NCI-H1694 (cell line): ENCODE measurements around the gene FAM200C.

Source experiments
- DNase-seq: peaks from one replicate; lab custom pipeline; 2025; lab: John Stamatoyannopoulos, UW

FAM200C gene

GRCh38 chr5:160367261-160367660 lies 32.6 kb downstream of the FAM200C start:
- DNase-seq: no peak

DNA sequence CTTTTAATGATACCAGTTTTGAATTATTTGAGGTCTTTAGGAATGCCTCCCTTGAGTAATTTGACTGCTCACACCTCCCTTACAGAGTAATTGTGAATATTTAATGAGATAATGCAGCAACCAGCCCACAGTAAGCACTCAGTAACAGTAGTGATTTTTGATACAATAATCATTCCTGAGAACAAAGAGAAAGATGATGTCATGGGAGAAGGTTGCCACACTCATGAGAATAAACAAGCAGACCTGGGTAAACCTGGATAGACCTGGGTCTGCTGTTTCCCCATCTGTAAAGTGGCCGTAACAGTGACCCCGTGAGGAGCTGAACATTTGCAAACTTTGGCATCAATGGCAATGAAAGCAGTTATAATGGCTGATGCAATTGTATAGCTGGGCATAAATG lies 33.6 kb downstream of the FAM200C start:
- DNase-seq: no peak

- DNase-seq: no peak
Measured at GRCh38 chr5:160363660-160364395, 36.0 kb downstream of the FAM200C start.

DNA sequence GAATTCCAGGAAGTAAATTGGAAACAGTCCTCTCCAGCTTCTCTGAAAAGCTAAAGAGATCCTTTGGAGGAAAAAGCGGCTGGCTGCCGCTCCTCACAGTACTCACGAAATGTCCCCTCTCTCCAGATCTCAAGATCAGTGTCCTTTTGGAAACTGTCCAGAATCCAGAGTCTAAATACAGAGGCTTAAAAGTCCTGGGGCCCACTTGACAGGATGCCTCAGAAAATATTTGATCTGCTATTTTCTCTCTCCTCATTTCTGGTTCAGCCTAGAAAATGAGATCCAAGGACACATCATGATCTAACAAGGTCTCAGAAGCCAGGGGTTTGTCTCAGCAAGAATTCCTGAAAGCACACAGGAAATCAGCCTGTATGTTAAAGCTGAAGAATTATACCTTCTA lies 36.6 kb downstream of the FAM200C start:
- no peak for DNase-seq

DNA sequence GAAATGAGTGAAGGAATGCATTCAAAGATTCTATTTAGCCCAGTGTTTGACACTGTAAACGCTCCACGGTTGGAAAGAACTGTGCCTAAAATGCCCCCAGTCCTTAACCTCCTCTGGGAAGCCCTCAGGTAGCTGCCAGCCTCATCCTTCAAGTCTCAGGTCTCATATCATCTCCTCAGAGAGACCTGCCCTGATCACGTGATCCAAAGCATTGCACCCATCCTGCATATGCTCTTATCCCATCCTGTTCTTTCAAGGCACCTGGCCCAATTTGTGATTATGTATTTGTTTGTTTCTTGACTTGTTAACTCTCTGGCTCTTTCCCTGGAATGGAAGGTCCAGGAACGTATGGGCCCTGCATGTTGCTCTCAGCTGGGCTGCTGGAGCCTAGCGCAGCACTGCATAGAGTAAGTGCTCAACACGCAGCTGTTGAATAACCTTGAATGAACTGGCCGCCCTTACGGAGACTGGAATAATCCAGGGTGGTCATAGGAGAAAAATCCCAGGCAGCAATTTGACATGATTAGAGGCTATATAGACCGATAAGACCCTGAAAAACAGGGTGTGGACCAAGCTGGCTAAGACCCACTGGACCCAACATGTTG lies 38.1 kb downstream of the FAM200C start:
- DNase-seq: no peak

- DNase-seq: no peak
Measured at GRCh38 chr5:160360310-160360709, 39.5 kb downstream of the FAM200C start.

GRCh38 chr5:160359816-160360215 lies 40.0 kb downstream of the FAM200C start:
- DNase-seq: no peak

- no peak for DNase-seq
Measured at GRCh38 chr5:160359242-160359641, 40.6 kb downstream of the FAM200C start.

- no peak for DNase-seq
Measured at GRCh38 chr5:160357861-160358411, 41.9 kb downstream of the FAM200C start.

DNA sequence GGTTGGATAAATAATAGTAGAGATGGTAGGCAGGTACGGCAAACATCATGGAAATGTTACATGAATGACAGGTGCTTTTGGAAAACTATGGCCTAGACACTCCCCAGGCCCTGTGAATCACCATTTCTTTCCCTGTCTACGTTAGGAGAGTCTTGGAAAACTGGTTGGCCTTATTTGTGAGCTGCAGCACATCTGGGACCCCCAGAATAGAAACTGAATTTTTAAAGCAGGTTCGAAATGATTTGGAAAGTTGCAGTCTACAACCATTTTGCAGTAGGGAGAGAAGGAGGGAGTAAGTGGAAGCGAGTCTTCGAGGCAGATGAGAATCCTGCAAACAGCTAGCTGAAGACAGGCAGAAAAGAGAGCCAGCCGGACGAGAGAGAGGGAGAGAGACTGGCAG lies 42.5 kb downstream of the FAM200C start:
- no peak for DNase-seq

DNA sequence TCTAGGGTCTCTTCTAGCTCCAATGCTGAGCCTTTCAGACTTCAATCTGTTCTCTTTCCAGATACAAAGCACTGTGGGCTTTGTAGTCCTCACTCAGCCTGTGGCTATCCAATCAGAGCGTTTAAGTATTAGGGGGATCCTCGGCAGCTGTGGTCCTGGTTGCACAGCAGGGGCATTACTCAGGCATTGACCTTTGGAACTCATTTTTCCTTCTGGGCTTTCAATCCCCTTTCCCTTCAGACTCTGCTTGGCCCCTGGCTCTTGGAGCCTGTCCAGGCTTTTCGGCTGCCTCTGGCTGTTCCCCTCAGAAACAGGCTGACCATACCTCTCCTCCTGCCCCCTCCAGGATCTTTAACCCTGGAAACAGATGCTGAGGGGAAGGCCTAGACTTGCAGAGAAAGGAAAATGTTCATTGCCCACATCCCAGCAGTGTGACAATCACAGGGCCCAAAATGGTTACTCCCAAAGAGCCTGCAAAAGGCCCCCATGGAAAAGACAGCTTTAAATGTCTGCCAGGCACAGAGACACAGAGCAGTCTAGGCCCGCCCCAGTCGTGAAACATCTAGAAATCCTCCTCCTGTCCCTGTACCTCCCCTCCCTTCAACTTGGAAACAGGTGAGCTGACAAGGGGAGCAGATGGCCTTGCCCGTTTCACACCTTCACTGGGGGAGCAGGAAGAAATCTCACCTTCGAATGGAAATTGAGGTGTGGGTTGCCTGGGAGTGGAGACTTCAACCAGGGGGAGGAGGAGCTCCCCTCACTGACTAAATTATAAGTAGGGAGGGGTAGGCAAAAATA lies 43.1 kb downstream of the FAM200C start:
- no peak for DNase-seq

- no peak for DNase-seq
Measured at GRCh38 chr5:160354666-160355065, 45.2 kb downstream of the FAM200C start.

DNA sequence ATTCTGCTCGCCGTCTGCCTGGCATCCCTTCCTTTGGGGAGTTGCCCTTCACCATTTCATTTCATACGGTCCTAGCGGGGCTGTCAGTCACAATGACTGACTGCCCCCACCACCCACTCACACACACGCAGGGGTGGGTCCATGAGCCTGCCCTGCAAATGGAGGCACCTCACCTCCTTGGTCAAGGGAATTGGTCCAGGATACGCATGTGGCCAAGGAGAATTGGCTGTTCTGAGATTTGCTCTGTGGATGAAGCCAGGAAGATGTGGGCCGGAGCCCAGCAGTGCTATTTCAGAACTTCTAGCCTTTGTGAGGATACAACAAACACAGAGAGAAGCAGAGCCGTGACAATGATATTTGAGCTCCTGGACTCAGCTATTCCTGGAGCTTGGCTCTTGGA lies 46.5 kb downstream of the FAM200C start:
- no peak for DNase-seq

DNA sequence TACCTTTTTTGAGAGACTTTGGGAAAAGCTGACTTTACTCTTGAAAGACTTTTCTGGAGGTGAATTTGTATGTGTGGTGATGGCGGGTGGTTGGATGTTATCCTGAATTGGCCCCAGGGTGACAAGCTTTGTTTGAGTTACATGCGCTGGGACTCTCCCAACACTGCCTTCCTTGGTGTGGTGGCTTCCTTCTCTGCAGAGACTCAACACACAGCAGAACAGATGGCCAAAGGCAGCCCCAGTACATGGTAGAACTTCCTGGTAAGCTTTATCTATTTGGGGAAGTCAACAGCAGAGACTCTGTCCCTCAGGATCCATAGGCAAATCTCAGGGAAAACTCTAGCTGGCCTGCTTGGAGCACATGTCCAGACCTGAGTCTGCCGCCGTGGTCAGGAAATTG lies 47.5 kb downstream of the FAM200C start:
- DNase-seq: no peak

- DNase-seq: no peak
Measured at GRCh38 chr5:160349935-160350303, 49.9 kb downstream of the FAM200C start.

GRCh38 chr5:160349249-160349934 lies 50.5 kb downstream of the FAM200C start:
- no peak for DNase-seq

DNA sequence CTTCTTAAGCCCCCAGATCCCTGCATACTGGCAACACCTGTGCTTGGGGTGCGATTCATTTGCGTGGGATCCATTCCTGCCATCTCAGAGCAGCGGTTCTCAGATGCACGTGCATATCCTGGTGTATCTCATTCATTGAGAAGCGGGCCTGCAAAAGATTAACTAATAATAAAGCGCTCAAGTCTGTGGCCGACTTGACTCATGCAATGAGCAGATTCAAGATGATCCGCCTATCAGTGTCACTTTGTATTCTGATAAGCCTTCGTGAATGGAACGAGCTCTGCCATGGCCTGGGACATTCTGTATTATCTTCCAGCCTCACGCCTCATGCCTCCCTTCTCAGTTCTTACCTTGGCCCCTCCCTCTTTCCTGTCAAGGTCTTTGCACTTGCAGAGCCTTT lies 51.8 kb downstream of the FAM200C start:
- no peak for DNase-seq

DNA sequence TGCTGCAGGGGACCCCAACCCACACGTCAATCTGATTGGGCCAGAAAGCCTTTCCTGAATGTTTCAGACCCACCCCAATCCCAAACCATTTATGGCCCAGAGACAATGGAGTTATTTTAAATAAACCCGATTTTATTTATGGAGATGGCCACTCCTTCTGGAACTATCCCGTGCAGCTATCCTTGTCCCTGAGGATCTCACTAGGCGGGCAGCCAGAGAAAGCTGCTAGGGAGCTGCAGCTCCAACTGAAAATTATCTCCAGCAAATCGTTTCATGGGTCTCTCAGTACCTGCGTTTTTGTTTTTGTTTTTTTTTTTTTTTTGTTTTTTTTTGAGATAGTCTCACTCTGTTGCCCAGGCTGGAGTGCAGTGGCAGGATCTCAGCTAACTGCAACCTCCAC lies 52.4 kb downstream of the FAM200C start:
- no peak for DNase-seq
